PFSK-1 (cell line): ENCODE data around the gene UBA1.

Experiments
- FOXP2 ChIP-seq: optimal IDR thresholded peaks from 2 replicates; pipeline ENCODE3; 2011; ENCODE audit warnings: borderline replicate concordance, control low read depth, inconsistent platforms; ENCODE audit not compliant: insufficient read depth; ENCODE audit errors: extremely low read length, extremely low read depth
- POLR2AphosphoS5 ChIP-seq: IDR thresholded peaks from 2 replicates; pipeline ENCODE4 v1.6.1; 2012; ENCODE audit warnings: low read depth, mild to moderate bottlenecking, control low read depth, low read length, moderate library complexity
- REST ChIP-seq, 2 experiments: IDR thresholded peaks; 2 replicates each; pipeline versions ENCODE4 v1.6.1 to v1.8.0; 2011 to 2012; ENCODE audit warnings: low read depth in 2 of 2, low read length in 2 of 2, control low read depth in 1 of 2, inconsistent platforms in 1 of 2, mild to moderate bottlenecking in 1 of 2, moderate library complexity in 1 of 2; ENCODE audit not compliant: insufficient read depth in 1 of 2
- SIN3A ChIP-seq: IDR thresholded peaks from 2 replicates; pipeline ENCODE4 v1.6.1; 2012; ENCODE audit warnings: mild to moderate bottlenecking, low read length, moderate library complexity, borderline replicate concordance; ENCODE audit not compliant: insufficient read depth
- TAF1 ChIP-seq: IDR thresholded peaks from 2 replicates; pipeline ENCODE4 v1.6.1; 2012; ENCODE audit warnings: low read length, control low read depth, borderline replicate concordance; ENCODE audit not compliant: insufficient read depth

UBA1 gene

GRCh38 chrX:47166126-47166525 lies 27.5 kb upstream of the UBA1 start:
- TF ChIP-seq POLR2AphosphoS5 (no peak), TAF1 (no peak), REST (IDR thresholded peaks at IDR 0.05; ENCODE audit: insufficient read depth in 1 of 2, low read depth in 2 of 2, low read length in 2 of 2) (no peak), FOXP2 (no peak), SIN3A (no peak)

GRCh38 chrX:47168495-47169073 lies 25.0 kb upstream of the UBA1 start:
- no peak for TF ChIP-seq REST (IDR thresholded peaks at IDR 0.05; ENCODE audit: insufficient read depth in 1 of 2, low read depth in 2 of 2, low read length in 2 of 2)
- no peak for TF ChIP-seq SIN3A
- TF ChIP-seq POLR2AphosphoS5, result no peak
- TF ChIP-seq TAF1, result no peak
- TF ChIP-seq FOXP2, result no peak

GRCh38 chrX:47169273-47169672 lies 24.4 kb upstream of the UBA1 start:
- no peak for TF ChIP-seq POLR2AphosphoS5
- no peak for TF ChIP-seq FOXP2
- no peak for TF ChIP-seq REST (IDR thresholded peaks at IDR 0.05; ENCODE audit: insufficient read depth in 1 of 2, low read depth in 2 of 2, low read length in 2 of 2)
- TF ChIP-seq TAF1, result no peak
- TF ChIP-seq SIN3A, result no peak

GRCh38 chrX:47169726-47170515 lies 23.7 kb upstream of the UBA1 start:
- no peak for TF ChIP-seq REST (IDR thresholded peaks at IDR 0.05; ENCODE audit: insufficient read depth in 1 of 2, low read depth in 2 of 2, low read length in 2 of 2)
